Epithelial cell of esophagus (primary cell): ENCODE data around the gene KLF16.

Experiments
- DNase-seq: peaks from one replicate; pipeline ENCODE4 v3.0.0; 2010; ENCODE audit warnings: low read depth
- H3K4me3 ChIP-seq: 2 replicates; pipeline ENCODE4 v1.5.1; 2011; ENCODE audit warnings: mild to moderate bottlenecking, low read length, control low read depth
- CTCF ChIP-seq: IDR thresholded peaks from 2 replicates; pipeline ENCODE4 v1.5.1; 2011; ENCODE audit warnings: low read depth, mild to moderate bottlenecking, low read length, control low read depth, inconsistent platforms; ENCODE audit not compliant: insufficient read depth; ENCODE audit errors: missing control alignments

KLF16 gene

GRCh38 chr19:1871140-1871597 lies 7.8 kb upstream of the KLF16 start:
- TF ChIP-seq CTCF = no peak
- H3K4me3 ChIP-seq = no peak overlapping the region
- no peak for DNase-seq

- no peak for TF ChIP-seq CTCF
- no peak overlapping the region for H3K4me3 ChIP-seq
- no peak for DNase-seq
Measured at GRCh38 chr19:1868971-1869370, 5.6 kb upstream of the KLF16 start.

- TF ChIP-seq CTCF = no peak
- no peak for DNase-seq
- H3K4me3 ChIP-seq = no peak overlapping the region
Measured at GRCh38 chr19:1867349-1867724, 4.0 kb upstream of the KLF16 start.

GRCh38 chr19:1866693-1867348 lies 3.4 kb upstream of the KLF16 start:
- no peak for TF ChIP-seq CTCF
- DNase-seq = no peak

GRCh38 chr19:1865172-1866010 lies 2.0 kb upstream of the KLF16 start:
- DNase-seq = no peak
- peak overlapping the region; percentile 70 for H3K4me3 ChIP-seq
- no peak for TF ChIP-seq CTCF

More at GRCh38 chr19:1866693-1867348, 3.4 kb upstream of the KLF16 start:
- H3K4me3 ChIP-seq = no peak overlapping the region

- peak; percentile 59 for DNase-seq
- peak; percentile 53 for TF ChIP-seq CTCF
- peak overlapping the region; percentile 70 for H3K4me3 ChIP-seq
Measured at GRCh38 chr19:1864480-1865171, 1.2 kb upstream of the KLF16 start.
